Stimulated activated naive CD8-positive, alpha-beta T cell treated with anti-CD3 and anti-CD28 coated beads, Interleukin-15, Interleukin-2, amounts not matched to agents 100 ng/mL and 50 ng/mL, for 24 hours (primary cell): ENCODE data around the gene RAPGEF5.

Experiments used
- H3K27ac Mint-ChIP-seq: one replicate; pipeline ENCODE4 v1.8.0; 2021; ENCODE audit warnings: mild to moderate bottlenecking, mixed read lengths
- H3K27me3 Mint-ChIP-seq: one replicate; pipeline ENCODE4 v1.8.0; 2021; ENCODE audit warnings: mixed read lengths
- H3K36me3 Mint-ChIP-seq: one replicate; pipeline ENCODE4 v1.8.0; 2021; ENCODE audit warnings: low read depth, mixed read lengths
- H3K4me1 Mint-ChIP-seq: one replicate; pipeline ENCODE4 v1.8.0; 2021; ENCODE audit warnings: low read depth, mixed read lengths
- H3K4me3 Mint-ChIP-seq: one replicate; pipeline ENCODE4 v1.8.0; 2021; ENCODE audit warnings: mild to moderate bottlenecking, mixed read lengths
- H3K9me3 Mint-ChIP-seq: one replicate; pipeline ENCODE4 v1.8.0; 2021; ENCODE audit warnings: mixed read lengths

RAPGEF5 gene

GRCh38 chr7:22363756-22364422, 6.9 kb upstream of the RAPGEF5 start:
- H3K27ac Mint-ChIP-seq, result no peak overlapping the region
- H3K27me3 Mint-ChIP-seq, result peaks cover 4% of the 10 kb centered on the region
- no peaks in the 10 kb centered on the region for H3K36me3 Mint-ChIP-seq
- no peaks in the 10 kb centered on the region for H3K4me1 Mint-ChIP-seq
- no peaks in the 10 kb centered on the region for H3K9me3 Mint-ChIP-seq
- H3K4me3 Mint-ChIP-seq, result no peak overlapping the region

DNA sequence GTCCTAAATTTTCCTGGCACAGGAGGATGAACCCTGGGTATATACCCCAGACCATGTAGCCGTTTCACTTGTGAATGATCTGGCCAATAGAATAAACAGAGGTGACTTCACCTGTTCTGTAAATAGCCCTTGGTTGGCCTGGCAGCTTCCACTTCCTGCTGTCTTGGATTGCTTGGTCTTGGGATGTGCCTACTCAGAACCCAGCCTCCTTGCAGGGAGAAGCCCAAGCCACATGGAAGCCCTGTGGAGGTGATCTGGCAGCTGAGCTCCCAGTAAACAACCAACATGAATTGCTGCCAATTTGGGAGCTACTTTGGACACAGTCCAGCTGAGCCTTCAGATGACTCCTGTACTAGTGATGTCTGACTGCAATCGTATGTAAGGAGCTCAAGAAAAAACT, 4.8 kb upstream of the RAPGEF5 start:
- no peak overlapping the region for H3K4me3 Mint-ChIP-seq
- no peaks in the 10 kb centered on the region for H3K4me1 Mint-ChIP-seq
- no peaks in the 10 kb centered on the region for H3K36me3 Mint-ChIP-seq
- no peaks in the 10 kb centered on the region for H3K9me3 Mint-ChIP-seq
- no peak overlapping the region for H3K27ac Mint-ChIP-seq
- H3K27me3 Mint-ChIP-seq, result peaks cover 16% of the 10 kb centered on the region

DNA sequence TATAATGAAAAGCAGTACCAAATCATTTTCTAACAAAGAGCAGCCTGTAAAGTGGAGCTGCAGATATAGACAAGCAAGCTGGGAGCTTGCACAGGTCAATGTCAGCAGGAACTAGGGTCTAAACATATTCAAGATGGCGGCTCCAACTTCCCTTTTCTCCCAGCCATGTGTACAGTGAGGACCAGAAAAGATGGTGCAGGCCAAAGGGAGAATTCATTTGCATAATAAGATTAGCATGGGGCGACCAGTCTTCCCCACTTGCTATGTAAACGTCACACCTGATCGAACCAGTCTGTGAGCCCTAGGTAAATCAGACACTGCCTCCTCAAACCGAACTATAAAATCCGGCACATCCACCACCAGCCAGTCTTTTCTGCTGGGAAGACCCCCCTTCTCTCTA, 4.4 kb upstream of the RAPGEF5 start:
- Mint-ChIP-seq H3K9me3 (no peaks in the 10 kb centered on the region), H3K27me3 (peaks cover 16% of the 10 kb centered on the region), H3K4me3 (no peak overlapping the region), H3K27ac (no peak overlapping the region), H3K4me1 (no peaks in the 10 kb centered on the region), H3K36me3 (no peaks in the 10 kb centered on the region)

GRCh38 chr7:22358820-22359697, 2.1 kb upstream of the RAPGEF5 start:
- peaks cover 33% of the 10 kb centered on the region for H3K27me3 Mint-ChIP-seq

DNA sequence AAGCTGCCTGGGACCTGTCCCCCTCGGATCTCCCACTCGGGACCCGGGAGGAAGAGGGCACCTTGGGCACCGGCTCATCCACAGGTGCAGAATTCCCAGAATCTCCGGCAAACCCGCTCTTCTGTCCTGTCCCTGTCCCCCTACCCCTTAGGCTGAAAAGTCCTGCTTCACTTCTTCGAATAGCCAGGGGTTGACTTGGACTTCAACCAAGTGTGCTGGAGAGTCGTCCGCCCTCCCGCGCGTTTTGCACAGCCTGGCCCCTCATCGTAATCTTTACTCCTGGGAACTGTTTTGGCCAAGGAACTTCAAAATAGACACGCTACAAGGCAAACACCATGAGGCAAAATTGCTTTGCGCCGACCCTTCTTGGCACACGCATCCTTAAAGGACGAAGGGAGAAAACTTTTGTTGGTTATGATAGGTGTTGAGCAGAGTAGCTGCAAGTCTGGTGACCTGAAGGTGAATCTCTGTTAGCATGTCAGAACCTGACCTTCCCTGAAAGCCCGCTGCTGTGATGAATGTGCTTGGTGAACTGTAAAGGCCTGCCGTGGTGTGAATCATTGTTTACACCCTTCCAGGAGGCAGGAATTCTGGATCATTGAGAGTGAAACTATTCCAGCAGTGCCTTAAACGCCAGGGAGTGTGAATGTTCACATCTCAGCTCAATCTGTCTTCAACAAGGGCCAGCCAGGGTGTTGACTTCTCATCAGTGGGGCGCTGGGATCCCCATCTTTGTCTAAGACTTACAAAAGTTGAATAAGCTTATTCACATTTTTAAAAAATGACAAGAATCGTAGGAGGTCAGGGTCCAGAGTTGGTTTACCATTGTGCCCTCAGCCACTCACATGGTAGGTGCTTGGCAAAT, 589 bp upstream of the RAPGEF5 start:
- Mint-ChIP-seq H3K9me3 (peaks cover 11% of the 10 kb centered on the region), H3K36me3 (no peaks in the 10 kb centered on the region), H3K27ac (no peak overlapping the region), H3K27me3 (peaks cover 38% of the 10 kb centered on the region), H3K4me3 (peak overlapping the region; percentile 72), H3K4me1 (no peaks in the 10 kb centered on the region)

More at GRCh38 chr7:22358820-22359697, 2.1 kb upstream of the RAPGEF5 start:
- Mint-ChIP-seq H3K4me3 (no peak overlapping the region), H3K9me3 (peaks cover 6% of the 10 kb centered on the region), H3K27ac (no peak overlapping the region), H3K36me3 (no peaks in the 10 kb centered on the region), H3K4me1 (no peaks in the 10 kb centered on the region)

- Mint-ChIP-seq H3K36me3 (no peaks in the 10 kb centered on the region), H3K4me3 (peak overlapping the region; percentile 69), H3K27ac (no peak overlapping the region), H3K9me3 (peaks cover 12% of the 10 kb centered on the region), H3K4me1 (peaks cover 2% of the 10 kb centered on the region), H3K27me3 (peaks cover 48% of the 10 kb centered on the region)
Observed at GRCh38 chr7:22356010-22356691, 803 bp downstream of the RAPGEF5 start.

GRCh38 chr7:22355620-22356009, 1.3 kb downstream of the RAPGEF5 start:
- Mint-ChIP-seq H3K9me3 (peaks cover 12% of the 10 kb centered on the region), H3K27ac (no peak overlapping the region), H3K4me1 (peaks cover 5% of the 10 kb centered on the region), H3K36me3 (no peaks in the 10 kb centered on the region), H3K27me3 (peaks cover 48% of the 10 kb centered on the region), H3K4me3 (peak overlapping the region; percentile 69)

DNA sequence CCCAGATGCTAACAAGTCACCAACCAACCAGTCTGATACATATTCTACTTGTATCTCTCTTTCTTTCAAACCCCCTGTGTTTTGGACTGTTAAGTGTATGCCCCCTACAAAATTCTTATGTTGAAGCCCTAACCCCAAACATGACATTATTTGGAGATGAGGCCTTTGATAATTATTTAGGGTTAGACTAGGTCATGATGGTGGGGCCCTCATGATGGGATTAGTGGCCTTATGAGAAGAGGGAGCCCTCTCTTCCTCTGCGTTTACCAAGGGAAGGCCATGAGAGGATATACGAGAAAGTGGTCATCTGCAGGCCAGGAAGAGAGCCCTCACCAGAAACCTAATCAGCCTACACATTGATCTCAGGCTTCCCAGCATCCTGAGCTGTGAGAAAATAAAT, 2.5 kb downstream of the RAPGEF5 start:
- no peak overlapping the region for H3K4me3 Mint-ChIP-seq
- H3K9me3 Mint-ChIP-seq, result peaks cover 12% of the 10 kb centered on the region
- no peak overlapping the region for H3K27ac Mint-ChIP-seq
- H3K27me3 Mint-ChIP-seq, result peaks cover 48% of the 10 kb centered on the region
- H3K4me1 Mint-ChIP-seq, result peaks cover 5% of the 10 kb centered on the region
- H3K36me3 Mint-ChIP-seq, result no peaks in the 10 kb centered on the region

GRCh38 chr7:22352887-22353286, 4.1 kb downstream of the RAPGEF5 start:
- Mint-ChIP-seq H3K27me3 (peaks cover 44% of the 10 kb centered on the region), H3K9me3 (peaks cover 12% of the 10 kb centered on the region)

GRCh38 chr7:22351878-22352277, 5.1 kb downstream of the RAPGEF5 start:
- Mint-ChIP-seq H3K27me3 (peaks cover 36% of the 10 kb centered on the region), H3K4me3 (no peak overlapping the region), H3K9me3 (peaks cover 12% of the 10 kb centered on the region), H3K36me3 (no peaks in the 10 kb centered on the region), H3K27ac (no peak overlapping the region), H3K4me1 (peaks cover 5% of the 10 kb centered on the region)

More at GRCh38 chr7:22352887-22353286, 4.1 kb downstream of the RAPGEF5 start:
- Mint-ChIP-seq H3K4me1 (peaks cover 5% of the 10 kb centered on the region), H3K36me3 (no peaks in the 10 kb centered on the region), H3K27ac (no peak overlapping the region), H3K4me3 (no peak overlapping the region)

DNA sequence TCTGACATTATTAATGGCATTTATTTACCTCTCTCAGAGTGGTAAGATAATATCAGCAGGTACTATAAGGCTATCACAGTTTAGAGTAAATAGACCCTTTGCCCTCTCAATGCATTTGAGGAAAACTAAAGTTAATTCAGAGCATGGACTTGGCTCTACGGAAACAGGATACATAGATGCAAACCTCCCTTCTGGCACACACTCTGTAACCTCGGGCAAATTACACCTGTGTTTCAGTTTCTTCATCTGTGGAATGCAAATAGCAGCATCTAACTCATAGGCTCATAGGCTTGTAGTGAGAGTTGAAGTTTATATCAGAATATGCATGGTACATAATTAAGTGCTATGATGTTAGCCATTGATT, 5.6 kb downstream of the RAPGEF5 start:
- Mint-ChIP-seq H3K4me1 (peaks cover 5% of the 10 kb centered on the region), H3K27ac (no peak overlapping the region), H3K36me3 (no peaks in the 10 kb centered on the region), H3K9me3 (peaks cover 12% of the 10 kb centered on the region), H3K27me3 (peaks cover 36% of the 10 kb centered on the region), H3K4me3 (no peak overlapping the region)

DNA sequence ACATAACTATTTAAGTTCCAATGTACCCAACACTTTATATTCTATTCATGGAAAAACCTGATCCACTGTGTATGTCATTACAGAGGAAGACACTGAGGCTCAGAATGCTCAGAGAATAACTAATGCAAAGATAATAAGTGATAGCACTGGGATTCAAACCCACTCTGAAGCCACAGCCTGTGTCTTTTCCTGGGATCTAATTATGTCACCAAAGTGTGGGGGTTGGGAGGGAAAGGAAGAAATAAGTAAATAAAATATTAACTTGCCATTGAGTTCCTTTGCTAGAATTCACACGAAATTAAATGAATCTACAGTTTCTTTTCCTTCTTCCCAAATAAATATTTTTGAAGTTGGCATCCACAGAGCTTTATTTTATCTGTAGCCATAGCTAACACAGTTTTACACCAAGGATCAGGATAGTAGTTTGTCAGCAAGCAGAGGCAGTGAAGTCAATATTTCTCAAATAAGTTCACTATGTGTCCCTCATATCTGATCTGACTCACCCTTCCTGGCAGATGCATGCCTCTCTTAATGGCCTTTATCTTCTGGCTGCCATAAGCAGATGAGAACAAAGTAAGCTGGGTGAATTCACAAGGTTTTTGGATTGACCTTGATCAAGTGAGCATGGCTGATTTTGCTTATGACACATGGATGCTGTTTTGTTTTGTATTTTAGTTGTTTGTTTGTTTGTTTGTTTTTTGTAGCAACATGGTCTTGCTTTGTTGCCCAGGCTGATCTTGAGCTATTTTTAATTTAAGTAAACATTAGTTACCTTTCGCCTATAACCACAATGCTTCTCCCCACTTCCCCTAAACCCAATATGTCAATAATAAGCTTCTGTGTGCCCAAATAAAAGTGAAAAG, 6.3 kb downstream of the RAPGEF5 start:
- peaks cover 5% of the 10 kb centered on the region for H3K4me1 Mint-ChIP-seq
- no peak overlapping the region for H3K27ac Mint-ChIP-seq
- peaks cover 12% of the 10 kb centered on the region for H3K9me3 Mint-ChIP-seq
- no peaks in the 10 kb centered on the region for H3K36me3 Mint-ChIP-seq
- no peak overlapping the region for H3K4me3 Mint-ChIP-seq
- peaks cover 31% of the 10 kb centered on the region for H3K27me3 Mint-ChIP-seq

DNA sequence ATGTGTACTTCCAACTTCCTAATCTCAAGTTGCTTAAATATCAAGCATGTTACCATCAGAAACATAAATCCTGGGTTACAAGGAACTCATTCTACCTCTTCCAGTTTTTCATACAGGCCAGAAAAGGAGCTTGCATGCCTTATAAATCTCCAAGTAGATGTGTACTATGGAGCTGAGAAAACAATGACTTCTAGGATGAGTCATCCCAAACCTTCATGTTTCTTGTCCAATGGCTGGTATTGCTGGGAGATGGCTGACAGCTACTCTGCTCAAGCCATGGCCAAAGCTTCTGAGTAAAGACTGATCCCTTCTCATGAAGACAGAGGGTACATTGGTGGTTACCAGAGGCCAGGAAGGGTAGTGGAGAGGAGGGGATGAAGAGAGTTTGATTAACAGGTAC, 8.6 kb downstream of the RAPGEF5 start:
- H3K9me3 Mint-ChIP-seq, result peaks cover 5% of the 10 kb centered on the region
- no peak overlapping the region for H3K27ac Mint-ChIP-seq
- no peak overlapping the region for H3K4me3 Mint-ChIP-seq
- H3K4me1 Mint-ChIP-seq, result peaks cover 5% of the 10 kb centered on the region
- H3K27me3 Mint-ChIP-seq, result peaks cover 10% of the 10 kb centered on the region
- H3K36me3 Mint-ChIP-seq, result no peaks in the 10 kb centered on the region
